CD14-positive monocyte (primary cell): ENCODE data around the gene ZNF681. TPM values are rescaled to one million over a fixed set of nuclear protein-coding genes. Genes with fewer than 3 reads are reported as not detected.
"Not testable (repeated sequence)": the region's sequence is repeated elsewhere in the genome, so short reads cannot be mapped to it uniquely, and the experiment has no call there.

Experiments used
- DNase-seq, 3 donors: peaks; one replicate each; pipeline ENCODE4 v3.0.0-alpha.2; 2011 to 2022
- H2AFZ ChIP-seq: 2 replicates; pipeline ENCODE4 v1.6.0; 2012; ENCODE audit warnings: mild to moderate bottlenecking, low read depth, low read length, inconsistent platforms; ENCODE audit not compliant: insufficient read depth, poor library complexity, severe bottlenecking
- H3K27ac ChIP-seq, 2 donors: 1 replicate in 1 of 2; 2 replicates in 1 of 2; pipeline ENCODE4 v1.5.1; 2012 to 2013; ENCODE audit warnings: low read length in 2 of 2, control low read depth in 1 of 2, inconsistent platforms in 1 of 2, low read depth in 1 of 2, mild to moderate bottlenecking in 1 of 2
- H3K27me3 ChIP-seq, 2 donors: one replicate each; pipeline versions ENCODE4 v1.6.0 to v1.6.1; 2011 to 2013; ENCODE audit warnings: low read length in 2 of 2; ENCODE audit not compliant: control insufficient read depth in 2 of 2, insufficient read depth in 2 of 2
- H3K36me3 ChIP-seq, 2 donors: replicated peaks in 1 of 2; 1 replicate in 1 of 2; 2 replicates in 1 of 2; pipeline versions ENCODE4 v1.5.1 to v1.6.1; 2012 to 2013; ENCODE audit warnings: low read length in 2 of 2, control low read depth in 1 of 2, inconsistent platforms in 1 of 2, mild to moderate bottlenecking in 1 of 2; ENCODE audit not compliant: insufficient read depth in 2 of 2, control insufficient read depth in 1 of 2
- H3K4me1 ChIP-seq, 2 donors: 1 replicate in 1 of 2; 2 replicates in 1 of 2; pipeline versions ENCODE4 v1.5.1 to v1.6.1; 2012 to 2013; ENCODE audit warnings: low read length in 2 of 2, control low read depth in 1 of 2, inconsistent platforms in 1 of 2, mild to moderate bottlenecking in 1 of 2, moderate library complexity in 1 of 2; ENCODE audit not compliant: insufficient read depth in 2 of 2, control insufficient read depth in 1 of 2
- H3K4me2 ChIP-seq: replicated peaks from 2 replicates; pipeline ENCODE3; 2012; ENCODE audit warnings: low read length, moderate library complexity, mild to moderate bottlenecking; ENCODE audit not compliant: poor library complexity, severe bottlenecking; ENCODE audit errors: extremely low read depth
- H3K4me3 ChIP-seq, 3 experiments: fragments of 200-600 bp in 1 of 3; sonication (generic) in 1 of 3; replicated peaks in 1 of 3; 1 replicate in 2 of 3; 2 replicates in 1 of 3; pipeline ENCODE4 v1.5.1; 2011 to 2013; ENCODE audit warnings: low read length in 3 of 3, mild to moderate bottlenecking in 3 of 3, control low read depth in 2 of 3, low read depth in 2 of 3, inconsistent platforms in 1 of 3, moderate library complexity in 1 of 3
- H3K79me2 ChIP-seq: 2 replicates; pipeline ENCODE4 v1.6.0; 2012; ENCODE audit warnings: mild to moderate bottlenecking, control low read depth, inconsistent platforms, low read length, moderate library complexity; ENCODE audit not compliant: insufficient read depth
- H3K9ac ChIP-seq: 2 replicates; pipeline ENCODE4 v1.6.0; 2017; ENCODE audit warnings: low read length, mild to moderate bottlenecking; ENCODE audit not compliant: insufficient read depth, poor library complexity, severe bottlenecking
- H3K9me3 ChIP-seq, 2 donors: replicated peaks in 1 of 2; 1 replicate in 1 of 2; 2 replicates in 1 of 2; pipeline versions ENCODE4 v1.5.1 to v1.6.1; 2012 to 2013; ENCODE audit warnings: low read length in 2 of 2, control low read depth in 1 of 2; ENCODE audit not compliant: control insufficient read depth in 1 of 2, insufficient read depth in 1 of 2
- H4K20me1 ChIP-seq: 2 replicates; pipeline ENCODE4 v1.6.0; 2012; ENCODE audit warnings: mild to moderate bottlenecking, low read length, control low read depth, moderate library complexity; ENCODE audit not compliant: insufficient read depth
- H3K27ac Mint-ChIP-seq, 7 donors: one replicate each; pipeline ENCODE4 v1.8.0; 2020; ENCODE audit warnings: mild to moderate bottlenecking in 7 of 7, mixed read lengths in 7 of 7, moderate library complexity in 6 of 7, inconsistent platforms in 2 of 7
- H3K27me3 Mint-ChIP-seq, 3 donors: one replicate each; pipeline ENCODE4 v1.8.0; 2021 to 2022; ENCODE audit warnings: low read depth in 3 of 3, mild to moderate bottlenecking in 3 of 3, mixed read lengths in 3 of 3, moderate library complexity in 3 of 3, inconsistent platforms in 1 of 3
- H3K36me3 Mint-ChIP-seq, 2 donors: one replicate each; pipeline ENCODE4 v1.8.0; 2020; ENCODE audit warnings: mixed read lengths in 2 of 2, inconsistent platforms in 1 of 2, mild to moderate bottlenecking in 1 of 2
- H3K4me1 Mint-ChIP-seq: one replicate; pipeline ENCODE4 v1.8.0; 2020; ENCODE audit warnings: mild to moderate bottlenecking, mixed read lengths
- H3K4me3 Mint-ChIP-seq, 2 donors: one replicate each; pipeline ENCODE4 v1.8.0; 2020; ENCODE audit warnings: mild to moderate bottlenecking in 2 of 2, mixed read lengths in 2 of 2, moderate library complexity in 1 of 2
- H3K9me3 Mint-ChIP-seq, 7 donors: one replicate each; pipeline ENCODE4 v1.8.0; 2020 to 2022; ENCODE audit warnings: mixed read lengths in 7 of 7, mild to moderate bottlenecking in 6 of 7, moderate library complexity in 6 of 7, inconsistent platforms in 2 of 7
- WGBS: methylation state at CpG from one replicate; pipeline ENCODE4 v1.1.5; 2013; ENCODE audit warnings: missing lambda C conversion rate; ENCODE audit not compliant: insufficient coverage; 5-methylcytosine and 5-hydroxymethylcytosine counted together
- intact Hi-C, 2 donors: fragments of 100-400 bp; cut with micrococcal nuclease; formaldehyde crosslinking; loops; one replicate each; pipeline versions ENCODE4 v1.15.0 to v1.15.1; 2023
- polyA plus RNA-seq, 3 donors: library from polyadenylated mRNA; depleted of rRNA in 1 of 3; unstranded in 2 of 3; stranded (reverse) in 1 of 3; fragments of 300-500 nt in 2 of 3; fragments of >200 nt in 1 of 3; fragmentation: Illumina TruSeq in 2 of 3; gene quantifications; 1 replicate in 2 of 3; 2 replicates in 1 of 3; pipeline ENCODE4 v1.2.3, GENCODE V29; 2012 to 2021
- TF ChIP-seq, protein P1 (sequence below): fragments of 200-600 bp; IDR thresholded peaks from one replicate; pipeline ENCODE4 v1.8.0; 2022; ENCODE audit warnings: antibody characterized with exemption, mild to moderate bottlenecking

The ZNF681 gene
- polyA plus RNA-seq, 3 donors = 0.04 to 0.19 (median 0.05) TPM

DNA sequence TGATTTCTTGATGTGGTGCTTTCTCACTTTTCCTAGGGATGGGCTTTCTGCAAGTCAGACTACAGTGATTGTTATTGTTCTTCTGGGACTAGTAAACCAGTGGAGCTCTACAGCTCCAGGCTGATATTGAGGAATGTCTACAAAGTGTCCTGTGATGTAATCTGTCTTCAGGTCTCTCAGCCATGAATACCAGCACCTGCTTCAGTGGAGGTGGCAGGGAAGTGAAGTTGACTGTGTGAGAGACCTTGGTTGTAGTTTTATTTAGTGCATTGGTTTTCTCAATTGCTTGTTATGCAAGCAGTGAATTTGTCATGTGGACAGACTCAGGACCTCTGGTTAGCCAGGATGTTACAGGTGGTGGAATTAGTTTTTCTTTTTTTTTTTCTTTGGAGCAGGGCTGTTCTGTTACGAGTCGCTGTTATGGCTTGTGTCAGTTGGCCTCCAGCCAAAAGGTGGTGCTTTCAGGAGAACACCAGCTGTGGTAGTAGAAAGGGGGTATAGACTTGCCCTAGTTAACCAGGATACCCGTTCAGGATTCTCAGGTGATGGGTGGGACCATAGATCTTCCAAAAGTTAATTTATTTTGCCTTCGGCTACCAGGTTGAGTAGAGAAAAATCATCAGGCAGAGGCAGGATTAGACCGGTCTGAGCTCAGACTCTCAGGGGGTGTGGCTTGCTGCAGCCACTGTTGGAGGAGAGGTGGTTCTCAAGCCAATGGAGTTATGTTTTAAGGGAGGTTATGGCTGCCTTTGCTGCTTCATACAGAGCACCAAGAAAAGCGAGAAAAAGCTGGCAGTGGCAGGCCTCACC lies 59.8 kb downstream of the ZNF681 start:
- H3K9me3 ChIP-seq = peaks cover 56 to 69% of the 10 kb centered on the region in 2 donors
- Mint-ChIP-seq H3K4me1 (no peaks in the 10 kb centered on the region), H3K27ac (no peak overlapping the region), H3K9me3 (peaks cover 27 to 88% (median 60%) of the 10 kb centered on the region in 7 donors), H3K27me3 (no peaks in the 10 kb centered on the region), H3K4me3 (no peak overlapping the region), H3K36me3 (no peaks in the 10 kb centered on the region)
- 90% methylated on average over 2 of the region's 6 CpGs for WGBS
- DNase-seq = no peak
- H3K9ac ChIP-seq = no peak overlapping the region
- H3K79me2 ChIP-seq = no peaks in the 10 kb centered on the region
- H3K4me3 ChIP-seq = no peak overlapping the region
- TF ChIP-seq, protein P1, sequence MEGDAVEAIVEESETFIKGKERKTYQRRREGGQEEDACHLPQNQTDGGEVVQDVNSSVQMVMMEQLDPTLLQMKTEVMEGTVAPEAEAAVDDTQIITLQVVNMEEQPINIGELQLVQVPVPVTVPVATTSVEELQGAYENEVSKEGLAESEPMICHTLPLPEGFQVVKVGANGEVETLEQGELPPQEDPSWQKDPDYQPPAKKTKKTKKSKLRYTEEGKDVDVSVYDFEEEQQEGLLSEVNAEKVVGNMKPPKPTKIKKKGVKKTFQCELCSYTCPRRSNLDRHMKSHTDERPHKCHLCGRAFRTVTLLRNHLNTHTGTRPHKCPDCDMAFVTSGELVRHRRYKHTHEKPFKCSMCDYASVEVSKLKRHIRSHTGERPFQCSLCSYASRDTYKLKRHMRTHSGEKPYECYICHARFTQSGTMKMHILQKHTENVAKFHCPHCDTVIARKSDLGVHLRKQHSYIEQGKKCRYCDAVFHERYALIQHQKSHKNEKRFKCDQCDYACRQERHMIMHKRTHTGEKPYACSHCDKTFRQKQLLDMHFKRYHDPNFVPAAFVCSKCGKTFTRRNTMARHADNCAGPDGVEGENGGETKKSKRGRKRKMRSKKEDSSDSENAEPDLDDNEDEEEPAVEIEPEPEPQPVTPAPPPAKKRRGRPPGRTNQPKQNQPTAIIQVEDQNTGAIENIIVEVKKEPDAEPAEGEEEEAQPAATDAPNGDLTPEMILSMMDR = no peak
- no peaks in the 10 kb centered on the region for H3K4me1 ChIP-seq
- no peaks in the 10 kb centered on the region for H3K27me3 ChIP-seq
- no peak overlapping the region for H3K27ac ChIP-seq
- H3K36me3 ChIP-seq = no peaks in the 10 kb centered on the region
- no peaks in the 10 kb centered on the region for H4K20me1 ChIP-seq
- no peak overlapping the region for H2AFZ ChIP-seq
- intact Hi-C loops = no loop called here
- no peak overlapping the region for H3K4me2 ChIP-seq

DNA sequence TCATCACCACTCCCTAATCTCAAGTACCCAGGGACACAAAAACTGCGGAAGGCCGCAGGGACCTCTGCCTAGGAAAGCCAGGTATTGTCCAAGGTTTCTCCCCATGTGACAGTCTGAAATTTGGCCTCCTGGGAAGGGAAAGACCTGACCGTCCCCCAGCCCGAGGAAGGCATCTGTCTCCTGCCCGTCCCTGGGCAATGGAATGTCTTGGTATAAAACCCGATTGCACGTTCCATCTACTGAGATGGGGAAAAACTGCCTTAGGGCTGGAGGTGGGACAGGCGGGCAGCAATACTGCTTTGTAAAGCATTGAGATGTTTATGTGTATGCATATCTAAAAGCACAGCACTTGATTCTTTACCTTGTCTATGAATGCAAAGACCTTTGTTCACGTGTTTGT lies 65.8 kb downstream of the ZNF681 start:
- H3K27ac ChIP-seq, H3K4me3 ChIP-seq, H3K9ac ChIP-seq, H2AFZ ChIP-seq, H3K27me3 Mint-ChIP-seq, H3K27me3 ChIP-seq, H3K27ac Mint-ChIP-seq, H3K4me3 Mint-ChIP-seq, H4K20me1 ChIP-seq, H3K4me2 ChIP-seq, H3K4me1 ChIP-seq, H3K79me2 ChIP-seq, H3K4me1 Mint-ChIP-seq, DNase-seq, H3K36me3 Mint-ChIP-seq, H3K36me3 ChIP-seq, intact Hi-C loops: not testable (repeated sequence)
- peaks cover 15 to 68% (median 36%) of the 10 kb centered on the region in 7 donors for H3K9me3 Mint-ChIP-seq
- WGBS = no CpG with 5 or more reads among the region's 9 CpGs
- H3K9me3 ChIP-seq = peaks cover 22 to 29% of the 10 kb centered on the region in 2 donors

Other genes starting within 250 kb of the ZNF681 start
- gene ZNF675, start 71.7 kb downstream of the ZNF681 start, polyA plus RNA-seq = 1 to 10 TPM; 1.8 to 6.7 (median 5.3) TPM
- under 1 TPM; 0.10 to 0.34 (median 0.28) TPM for gene ZNF726, start 156.0 kb upstream of the ZNF681 start, polyA plus RNA-seq